HG03159 (cell line): ENCODE data around the gene VSTM4.

Experiments used
- ATAC-seq: cut with Tn5 transposase; IDR thresholded peaks from one replicate; pipeline ENCODE4 v1.9.1; 2021; ENCODE audit warnings: mild to moderate bottlenecking, moderate library complexity; ENCODE audit not compliant: unreplicated experiment

The VSTM4 gene

GRCh38 chr10:49096890-49097445 lies 18.4 kb downstream of the VSTM4 start:
- no peak for ATAC-seq

GRCh38 chr10:49094646-49095045 lies 20.7 kb downstream of the VSTM4 start:
- ATAC-seq, result no peak

DNA sequence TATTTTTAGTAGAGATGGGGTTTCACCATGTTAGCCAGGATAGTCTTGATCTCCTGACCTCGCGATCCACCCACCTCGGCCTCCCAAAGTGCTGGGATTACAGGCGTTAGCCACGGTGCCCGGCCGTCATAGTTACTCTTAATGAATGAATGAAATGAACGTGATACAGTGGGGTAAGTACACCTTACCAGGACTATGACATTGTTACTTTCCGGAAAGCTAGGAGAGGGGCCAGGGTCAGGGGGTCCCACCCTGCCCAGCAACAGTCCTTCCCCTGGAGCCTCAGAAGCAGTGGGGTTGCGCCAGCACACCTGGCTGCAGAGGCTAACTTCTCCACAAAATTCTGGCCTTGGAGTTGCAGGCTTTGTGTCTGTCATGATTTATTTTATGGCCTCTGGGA lies 21.4 kb downstream of the VSTM4 start:
- ATAC-seq, result no peak

GRCh38 chr10:49092477-49092876 lies 22.8 kb downstream of the VSTM4 start:
- ATAC-seq, result no peak

GRCh38 chr10:49091450-49092210 lies 23.7 kb downstream of the VSTM4 start:
- ATAC-seq, result no peak

- no peak for ATAC-seq
These were observed 24.5 kb downstream of the VSTM4 start for GRCh38 chr10:49090696-49091380.

DNA sequence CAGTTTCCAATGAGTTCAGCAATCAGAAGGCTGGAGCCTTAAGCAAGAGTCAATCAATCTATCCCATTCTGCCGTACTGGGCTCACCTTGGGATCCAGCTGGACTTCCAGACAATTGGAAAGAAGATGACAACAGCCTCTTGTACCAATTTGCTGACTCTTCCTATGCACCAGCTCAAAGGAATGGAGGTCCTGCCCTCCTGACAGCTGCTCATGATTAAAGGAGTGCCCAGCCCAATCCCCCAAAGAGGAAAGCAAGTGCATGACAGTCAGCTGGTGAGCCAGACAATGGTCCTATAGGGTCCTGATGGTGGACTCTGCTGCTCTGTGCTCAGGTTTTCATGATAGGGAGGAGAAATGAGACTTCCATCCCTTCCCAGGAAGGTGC lies 25.1 kb downstream of the VSTM4 start:
- ATAC-seq, result no peak

DNA sequence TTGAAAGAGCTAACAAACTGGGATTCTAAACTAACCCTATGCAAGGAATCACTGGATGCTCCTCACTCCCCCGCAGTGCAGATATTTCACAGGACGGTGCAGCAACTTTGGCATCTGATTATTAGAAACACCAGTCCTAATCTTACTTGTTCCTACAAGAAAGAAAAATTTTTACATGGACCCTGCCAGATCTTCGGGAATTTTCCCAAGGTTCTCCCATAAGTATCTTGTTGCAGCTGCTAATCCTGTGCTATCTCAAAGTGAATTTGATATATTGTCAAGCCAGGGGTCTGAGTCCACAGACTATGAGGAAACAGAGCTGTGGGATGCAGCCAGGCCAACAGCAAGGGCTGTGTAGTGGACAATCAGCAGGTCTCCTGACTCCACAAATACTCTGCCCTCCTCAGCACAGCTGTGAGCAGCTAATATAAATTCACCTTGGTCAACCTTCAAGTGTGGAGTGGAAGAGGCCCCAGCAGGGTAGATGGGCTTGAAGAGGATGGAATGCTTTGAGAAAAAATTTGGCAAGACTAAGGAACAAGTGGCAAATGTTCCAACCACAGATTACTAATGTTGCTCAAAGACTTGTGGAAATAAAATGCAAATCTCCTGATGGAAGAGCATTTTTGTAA lies 25.6 kb downstream of the VSTM4 start:
- no peak for ATAC-seq

DNA sequence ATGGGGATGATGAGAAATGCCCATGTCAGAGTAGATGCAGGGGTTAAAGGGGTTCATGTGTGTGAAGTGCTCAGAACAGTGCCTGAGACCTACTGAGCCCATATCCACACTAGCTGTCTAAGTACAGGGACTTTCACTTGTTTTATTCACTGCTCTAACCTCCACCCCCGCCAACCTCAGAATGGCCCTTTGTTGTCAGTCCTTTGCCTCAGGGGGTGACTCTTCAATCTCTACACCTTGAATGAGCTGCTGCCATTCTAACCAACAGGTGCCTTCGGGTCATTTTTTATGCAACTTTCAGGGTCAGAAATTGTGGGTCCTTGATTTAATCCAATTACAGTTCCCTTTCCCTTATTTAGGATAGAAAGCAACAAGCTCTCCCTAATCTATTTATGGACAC lies 26.2 kb downstream of the VSTM4 start:
- no peak for ATAC-seq

DNA sequence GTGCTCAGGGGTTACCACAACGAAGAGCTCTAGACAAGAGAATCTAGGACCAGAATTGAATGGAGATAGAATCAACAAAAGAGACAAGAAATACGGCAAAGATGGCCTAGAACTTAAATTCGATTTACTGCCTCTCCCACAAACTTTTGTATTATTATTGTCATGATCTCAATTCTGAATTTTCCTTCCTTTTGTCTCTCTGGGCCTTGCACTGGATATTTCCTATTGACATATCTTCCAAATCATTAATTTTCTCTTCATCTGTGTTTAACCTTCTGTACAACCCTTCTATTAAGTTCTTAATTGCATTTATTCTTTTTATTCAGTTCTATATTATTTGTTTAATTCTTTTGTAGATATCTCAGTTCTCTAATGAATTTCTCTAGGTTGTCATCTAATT lies 28.4 kb downstream of the VSTM4 start:
- no peak for ATAC-seq

- ATAC-seq, result no peak
These were observed 32.1 kb downstream of the VSTM4 start for GRCh38 chr10:49083261-49083660.

DNA sequence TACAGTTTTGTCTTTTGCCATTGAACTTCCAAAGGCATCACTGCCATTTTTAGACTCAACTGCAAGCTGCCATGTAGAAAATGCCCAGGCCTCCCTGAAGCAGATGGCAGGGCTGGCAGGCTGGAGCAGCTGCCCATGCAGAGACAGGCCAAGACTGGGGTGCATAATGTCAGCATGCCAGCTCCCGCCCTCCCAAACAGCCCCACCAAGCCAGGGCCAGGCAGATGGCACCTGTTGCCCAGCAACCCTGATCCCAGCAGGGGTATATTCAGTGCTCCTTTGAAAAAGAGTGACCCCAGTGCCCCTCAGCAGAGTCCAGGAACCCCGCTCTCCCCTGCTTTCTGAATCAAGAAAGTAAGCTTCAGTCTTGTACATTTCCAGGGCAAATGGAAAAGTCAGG lies 32.6 kb downstream of the VSTM4 start:
- ATAC-seq, result no peak

GRCh38 chr10:49081547-49082275 lies 33.6 kb downstream of the VSTM4 start:
- ATAC-seq, result no peak

GRCh38 chr10:49080965-49081364 lies 34.4 kb downstream of the VSTM4 start:
- no peak for ATAC-seq

DNA sequence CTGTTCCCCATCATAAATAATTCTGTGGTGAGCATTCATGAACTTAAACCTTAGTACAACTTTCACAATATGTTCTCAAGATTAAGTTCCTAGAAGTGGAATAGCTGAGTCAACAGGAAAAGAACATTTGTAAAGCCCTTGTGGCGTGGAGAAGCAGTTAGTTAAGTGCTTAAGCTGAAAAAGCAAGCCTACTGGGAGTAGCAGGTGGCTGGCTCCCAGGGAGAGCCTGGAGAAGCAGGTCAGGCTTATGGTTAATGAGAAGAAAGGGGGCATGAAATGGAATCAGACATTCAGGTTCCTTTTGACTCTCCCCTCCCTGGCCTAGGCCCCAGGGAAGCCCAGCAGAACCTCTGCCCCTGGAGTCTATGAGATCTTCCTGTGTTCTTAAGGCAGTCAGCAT lies 35.3 kb downstream of the VSTM4 start:
- ATAC-seq, result no peak

GRCh38 chr10:49079499-49079898 lies 35.8 kb downstream of the VSTM4 start:
- ATAC-seq, result no peak

DNA sequence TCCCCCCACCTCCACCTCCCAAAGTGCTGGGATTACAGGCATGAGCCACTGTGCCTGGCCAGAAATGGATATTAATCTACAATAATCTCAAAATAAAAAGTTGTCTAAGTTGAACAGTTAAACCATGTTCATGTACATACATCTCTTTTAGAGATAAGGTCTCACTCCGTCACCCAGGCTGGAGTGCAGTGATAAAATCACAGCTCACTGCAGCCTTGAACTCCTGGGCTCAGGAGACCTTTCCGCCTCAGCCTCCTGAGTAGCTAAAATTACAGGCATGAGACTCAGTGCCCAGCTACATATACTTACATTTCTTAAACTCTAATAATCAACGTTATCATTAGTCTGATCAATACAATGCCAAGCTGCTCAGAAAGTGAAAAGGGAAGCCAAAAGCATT lies 36.2 kb downstream of the VSTM4 start:
- no peak for ATAC-seq

DNA sequence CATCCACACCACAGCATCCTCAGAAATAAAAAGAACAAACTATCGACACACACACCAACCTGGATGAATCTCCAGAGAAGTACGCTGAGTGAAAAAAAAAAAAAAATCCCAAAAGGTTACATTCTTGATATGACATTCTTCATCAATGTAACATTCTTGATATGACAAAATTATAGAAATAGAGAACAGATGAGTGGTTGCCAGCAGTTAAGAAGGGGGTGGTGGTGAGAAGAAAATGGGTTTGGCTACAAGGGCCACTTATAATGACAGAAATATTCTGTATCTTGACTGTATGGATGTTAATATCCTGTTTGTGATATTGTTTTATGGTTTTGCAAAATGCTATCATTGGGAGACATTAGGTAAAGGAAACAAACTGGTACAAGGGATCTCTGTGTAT lies 36.9 kb downstream of the VSTM4 start:
- ATAC-seq, result no peak

GRCh38 chr10:49076741-49077521 lies 38.4 kb downstream of the VSTM4 start:
- no peak for ATAC-seq

DNA sequence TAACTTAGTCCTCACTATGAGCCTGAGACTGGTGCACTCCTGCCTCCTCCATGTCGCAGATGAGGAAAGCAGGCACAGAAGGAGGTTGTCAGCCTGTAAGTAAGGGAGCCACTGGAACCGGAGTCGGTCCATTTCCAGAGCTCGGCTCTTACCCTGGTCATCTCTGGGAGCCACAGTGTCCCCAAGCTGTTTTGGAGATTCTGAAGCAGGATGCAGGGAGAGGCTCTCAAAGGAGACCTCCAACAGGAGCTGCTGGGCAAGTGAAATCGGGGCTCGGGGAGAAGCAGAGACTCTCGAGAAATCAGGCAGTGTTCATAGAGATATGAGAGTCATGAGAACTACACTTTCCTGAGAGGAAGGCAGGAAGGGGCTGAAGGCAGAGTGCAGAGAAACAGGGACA lies 39.0 kb downstream of the VSTM4 start:
- ATAC-seq, result no peak
